NCI-H1694 (cell line): Measurements from ENCODE around the gene TDRD3.
"Not testable (repeated sequence)": the region's sequence is repeated elsewhere in the genome, so short reads cannot be mapped to it uniquely, and the experiment has no call there.

Source experiments
- DNase-seq: peaks from one replicate; lab custom pipeline; 2025; lab: John Stamatoyannopoulos, UW

TDRD3 gene

DNA sequence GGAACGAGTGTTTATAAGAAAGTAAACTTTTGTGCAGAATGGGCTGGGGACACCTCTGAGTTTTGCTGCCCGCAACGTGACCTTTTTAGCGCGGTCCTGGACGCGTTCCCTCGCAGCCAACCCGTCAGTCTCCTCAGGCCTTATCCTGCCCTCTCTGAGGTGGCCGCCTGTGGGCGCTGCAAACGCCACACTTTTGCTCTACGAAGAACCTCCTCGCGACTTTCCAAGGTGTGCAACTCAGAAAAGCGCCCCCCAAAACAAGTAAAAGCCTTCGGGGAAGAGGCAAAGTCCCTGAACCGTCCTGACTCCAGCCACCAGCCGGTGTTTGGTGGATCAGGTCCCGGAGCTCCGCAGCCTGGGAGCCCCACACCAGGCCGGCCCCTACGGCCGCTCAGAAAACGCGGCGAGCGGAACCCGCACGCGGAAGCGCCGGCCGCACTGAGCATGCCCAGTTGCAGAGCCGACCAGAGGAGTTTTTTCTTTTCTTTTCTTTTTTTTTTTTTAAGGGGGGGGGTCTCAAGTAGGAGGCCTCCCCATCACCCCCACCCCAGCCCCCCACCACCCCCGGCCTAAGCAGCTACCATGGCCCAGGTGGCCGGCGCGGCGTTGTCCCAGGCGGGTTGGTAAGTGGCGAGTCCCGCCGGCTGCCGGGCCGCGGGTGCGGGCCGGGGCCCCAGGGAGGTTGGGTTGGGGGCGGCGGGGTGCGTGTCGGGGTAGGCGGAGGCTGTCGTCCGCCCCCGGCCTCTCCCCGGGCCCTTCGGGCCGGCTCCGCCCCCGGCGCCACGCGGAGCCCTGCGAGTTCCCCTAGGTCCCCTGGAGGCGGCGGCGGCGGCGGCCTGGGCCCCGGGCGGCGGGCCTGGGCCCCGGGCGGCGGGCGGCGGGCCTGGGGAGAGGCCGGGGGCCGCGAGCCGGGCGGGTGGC is at the start of gene TDRD3:
Gene TDRD3, plus strand, starts transcription at position 438 of the 921 bp plus-strand sequence. Its CDS starts 145 bp downstream, at position 583.
- DNase-seq = peak; percentile 36

DNA sequence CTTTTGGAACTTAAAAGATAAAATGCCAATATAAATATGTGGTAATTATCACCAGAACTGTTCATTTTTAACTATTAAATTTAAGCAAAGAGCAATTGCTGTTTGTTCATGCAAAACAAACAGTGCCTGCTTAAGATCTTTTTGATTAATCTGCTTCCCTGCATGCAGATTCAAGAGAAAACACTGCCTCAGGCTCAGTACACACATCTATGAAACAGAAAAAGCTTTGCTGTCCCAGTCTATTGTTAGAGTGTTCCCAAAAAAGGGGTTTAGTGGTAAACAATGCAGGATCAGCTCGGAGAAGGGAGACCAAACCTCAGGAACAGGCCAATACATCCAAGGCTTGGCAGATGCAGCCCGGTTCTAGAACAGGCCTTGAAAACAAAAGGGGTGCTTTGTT is 49.3 kb upstream of the TDRD3 start:
- DNase-seq = no peak

DNA sequence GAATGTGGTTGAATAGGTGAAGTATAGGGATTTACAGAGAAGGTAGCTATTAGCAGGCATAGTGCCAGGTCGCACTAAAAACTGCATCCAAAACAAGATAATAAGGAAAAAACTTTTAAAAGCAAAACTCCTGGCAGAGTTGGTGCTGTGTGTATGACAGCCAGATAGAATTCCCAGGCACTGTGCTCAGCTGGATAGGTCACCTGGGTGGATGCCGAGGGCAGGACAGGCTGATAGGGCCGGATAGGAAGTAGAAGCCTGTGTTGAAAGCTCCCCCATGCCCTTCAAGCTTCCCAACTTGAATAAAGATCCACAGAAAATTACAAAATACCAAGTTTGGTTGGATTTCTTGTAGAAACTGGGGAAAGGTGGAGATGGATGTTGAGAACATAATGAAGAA is 48.9 kb upstream of the TDRD3 start:
- no peak for DNase-seq

DNA sequence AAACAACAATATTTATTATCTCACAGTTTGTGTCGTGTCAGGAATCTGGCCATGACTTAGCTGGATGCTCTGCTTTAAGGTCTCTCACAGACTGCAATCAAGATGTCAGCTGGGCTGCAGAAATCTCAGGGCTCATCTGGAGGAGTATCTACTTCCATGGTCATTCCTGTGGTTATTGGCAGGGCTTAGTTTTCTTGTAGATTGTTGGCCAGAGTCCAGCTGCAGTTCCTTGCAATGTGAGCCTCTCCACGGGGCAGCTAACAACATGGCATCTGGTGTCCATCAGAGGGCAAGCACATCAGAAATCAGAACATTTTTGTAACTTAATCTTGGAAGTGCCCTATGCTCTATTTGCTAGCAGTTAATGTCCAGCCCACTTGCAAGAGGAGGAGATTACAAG is 45.7 kb upstream of the TDRD3 start:
- no peak for DNase-seq

DNA sequence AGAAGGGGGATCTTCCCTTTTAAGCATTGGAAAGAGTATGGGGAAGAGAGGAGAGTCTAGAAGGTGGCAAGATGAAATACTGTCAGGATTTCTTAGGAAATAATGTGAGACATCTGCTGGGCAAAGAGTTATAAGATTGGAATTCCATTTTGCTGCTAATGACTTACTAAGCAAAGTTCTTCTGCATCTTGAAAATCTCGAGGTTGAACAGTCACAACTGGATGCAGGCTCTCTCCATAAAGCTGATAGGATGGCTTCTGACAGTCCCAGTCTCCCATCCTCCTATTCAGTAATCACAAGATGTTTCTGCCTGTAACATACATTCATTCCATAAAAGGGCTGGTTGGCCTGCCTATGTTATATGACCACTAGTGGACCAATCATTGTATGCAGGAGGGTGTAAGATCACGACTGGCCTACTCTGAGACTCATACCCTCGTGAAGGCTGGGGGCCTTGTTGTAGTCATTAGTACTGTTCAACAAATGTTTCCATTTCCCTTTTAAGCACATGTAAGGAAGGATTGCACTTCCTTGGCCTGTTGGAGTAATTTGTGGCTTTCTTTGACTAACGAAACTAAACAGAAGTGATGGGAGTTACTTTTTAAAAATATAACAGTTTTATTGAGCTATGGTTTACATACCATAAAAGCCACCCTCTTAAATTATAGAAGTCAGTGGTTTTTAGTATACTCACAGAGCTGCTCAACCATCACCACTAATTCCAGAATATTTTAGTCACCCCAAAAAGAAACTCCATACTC is 45.0 kb upstream of the TDRD3 start:
- no peak for DNase-seq

DNA sequence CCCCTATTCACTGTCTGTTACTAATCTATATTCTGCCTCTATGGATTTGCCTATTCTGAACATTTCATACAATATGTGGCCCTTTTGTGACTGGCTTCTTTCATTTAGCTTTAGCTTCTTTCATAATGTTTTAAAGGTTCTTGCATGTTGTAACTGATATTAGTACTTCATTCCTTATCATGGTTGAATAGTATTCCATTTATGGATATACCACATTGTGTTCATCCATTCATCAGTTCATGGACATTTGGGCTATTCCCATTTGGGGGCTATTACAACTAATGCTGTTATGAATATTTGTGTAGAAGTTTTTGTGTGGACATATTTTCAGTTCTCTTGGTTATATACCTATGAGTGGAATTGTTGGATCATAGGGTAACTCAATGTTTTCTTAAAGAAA is 44.4 kb upstream of the TDRD3 start:
- DNase-seq = no peak

DNA sequence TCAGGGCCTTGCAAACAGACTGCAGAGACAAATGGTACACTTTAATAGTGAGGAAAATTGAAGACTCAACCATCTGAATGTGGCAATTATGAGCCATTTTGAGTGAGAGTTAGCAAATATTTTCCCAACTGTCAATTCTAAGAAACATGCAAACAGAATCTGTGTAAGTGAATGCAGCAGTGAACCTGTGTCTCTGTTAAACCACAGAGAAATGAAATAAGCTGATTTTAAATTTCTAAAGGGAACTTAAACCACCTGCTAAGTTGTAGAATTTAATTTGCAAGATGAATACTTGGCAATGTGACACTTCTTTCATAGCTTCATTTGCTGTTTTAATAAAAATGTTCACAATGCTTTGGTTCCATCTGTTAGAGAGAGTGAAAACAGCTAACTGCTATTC is 42.0 kb upstream of the TDRD3 start:
- no peak for DNase-seq

DNA sequence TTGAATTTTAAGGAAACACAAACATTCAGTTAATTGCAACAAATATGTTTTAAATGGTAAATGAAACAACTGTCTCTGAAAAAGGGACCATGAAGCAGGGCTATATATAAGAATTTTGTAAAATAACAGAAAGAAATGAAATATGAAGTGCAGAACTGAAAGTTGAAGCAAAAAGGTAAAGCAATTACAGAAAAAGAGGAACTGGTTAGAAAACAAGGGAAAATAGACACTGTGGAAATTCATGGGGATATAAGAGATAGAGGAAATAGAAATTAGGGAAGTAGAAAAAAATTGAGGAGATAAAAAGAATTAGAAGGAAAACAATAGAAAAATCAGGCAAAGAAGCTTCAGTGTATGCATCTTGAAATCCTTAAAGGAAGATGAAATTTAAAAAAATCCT is 40.0 kb upstream of the TDRD3 start:
- no peak for DNase-seq

DNA sequence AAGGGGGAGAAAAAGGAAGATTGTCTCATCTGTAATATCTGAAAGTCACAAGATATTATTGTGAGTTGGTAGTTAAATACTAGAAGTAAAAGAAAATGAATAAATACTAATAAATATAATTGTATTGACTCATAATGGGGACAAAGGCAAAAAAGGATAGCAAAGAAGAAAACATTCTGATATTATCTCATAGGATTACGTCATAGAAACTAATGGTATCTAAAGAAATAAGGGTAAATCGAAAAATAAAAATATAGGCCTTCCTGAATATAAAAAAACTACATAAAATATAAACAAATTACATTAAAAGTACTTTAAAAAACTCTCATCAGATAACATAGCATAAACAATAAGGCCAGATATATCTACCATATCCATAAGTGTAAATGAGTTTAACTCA is 38.6 kb upstream of the TDRD3 start:
- DNase-seq = no peak

DNA sequence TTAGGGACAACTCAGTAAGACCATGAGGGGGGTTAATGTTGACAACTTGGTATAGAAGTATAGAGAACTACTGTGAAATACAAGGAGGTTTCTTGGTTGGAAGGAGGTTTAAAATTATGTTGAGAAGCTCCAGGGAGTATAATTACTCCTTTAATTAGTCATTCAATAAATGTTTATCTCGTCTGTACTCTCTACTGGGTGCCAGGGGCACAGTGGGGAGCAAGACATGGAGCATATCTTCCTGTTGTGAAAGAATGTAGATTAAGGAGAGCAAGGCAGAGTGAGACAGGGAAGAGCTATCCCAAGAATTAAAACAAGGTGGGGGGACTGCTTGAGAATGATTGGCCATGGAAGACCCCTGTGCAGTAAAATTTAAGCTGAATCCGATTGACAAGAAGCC is 33.7 kb upstream of the TDRD3 start:
- DNase-seq = no peak

DNA sequence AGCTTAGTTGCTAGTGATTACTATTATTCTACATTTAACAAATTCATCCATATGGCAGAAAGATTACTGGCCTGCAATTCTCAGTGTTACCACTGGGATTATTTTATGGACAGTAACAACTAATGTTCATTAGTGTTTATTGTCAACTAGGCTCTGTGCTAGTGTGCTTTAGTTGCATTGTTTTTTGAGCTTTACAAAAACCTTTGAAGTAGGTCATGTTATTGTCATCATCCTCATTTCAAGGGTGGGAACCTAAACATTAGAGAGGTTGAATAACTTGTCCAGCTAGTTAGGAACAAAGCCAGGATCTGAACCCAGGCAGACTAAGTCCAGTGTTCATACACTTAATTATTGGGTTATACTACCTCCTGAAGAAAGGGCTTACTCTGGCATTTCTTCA is 27.8 kb upstream of the TDRD3 start:
- no peak for DNase-seq

DNA sequence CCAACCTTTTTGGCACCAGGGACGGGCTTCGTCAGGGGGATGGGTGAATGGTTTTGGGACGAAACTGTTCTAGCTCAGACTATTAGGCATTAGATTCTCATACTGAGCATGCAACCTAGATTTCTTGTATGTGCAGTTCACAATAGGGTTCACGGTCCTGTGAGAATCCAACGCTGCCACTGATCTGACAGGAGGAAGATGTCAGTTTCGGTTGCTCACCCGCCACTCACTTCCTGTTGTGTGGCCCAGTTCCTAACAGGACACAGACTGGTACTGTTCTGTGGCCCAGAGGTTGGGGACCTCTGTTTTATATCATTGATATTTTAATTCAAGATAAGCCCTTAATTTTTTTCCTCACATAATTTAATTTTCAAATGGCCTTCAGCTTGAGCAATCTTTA is 26.7 kb upstream of the TDRD3 start:
- no peak for DNase-seq

DNA sequence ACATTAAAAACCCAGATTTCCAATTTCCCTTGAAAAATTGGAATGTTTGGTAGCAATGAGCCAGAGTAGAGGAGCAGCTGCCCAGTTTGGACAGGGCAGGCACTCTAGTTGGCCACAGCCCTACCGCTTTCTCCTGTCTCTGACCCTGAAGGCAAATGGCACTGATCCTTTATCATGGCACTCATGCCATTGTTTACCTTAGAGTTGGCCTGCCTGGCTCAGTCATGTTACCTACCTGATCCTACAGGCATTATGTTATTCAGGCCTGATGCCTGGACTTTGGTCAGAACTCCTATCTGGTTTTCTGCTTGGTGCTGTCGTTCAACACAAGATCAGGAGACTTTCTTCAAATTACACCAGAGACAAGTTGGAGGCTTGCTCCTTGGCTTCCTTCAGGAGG is 24.9 kb upstream of the TDRD3 start:
- DNase-seq = no peak

DNA sequence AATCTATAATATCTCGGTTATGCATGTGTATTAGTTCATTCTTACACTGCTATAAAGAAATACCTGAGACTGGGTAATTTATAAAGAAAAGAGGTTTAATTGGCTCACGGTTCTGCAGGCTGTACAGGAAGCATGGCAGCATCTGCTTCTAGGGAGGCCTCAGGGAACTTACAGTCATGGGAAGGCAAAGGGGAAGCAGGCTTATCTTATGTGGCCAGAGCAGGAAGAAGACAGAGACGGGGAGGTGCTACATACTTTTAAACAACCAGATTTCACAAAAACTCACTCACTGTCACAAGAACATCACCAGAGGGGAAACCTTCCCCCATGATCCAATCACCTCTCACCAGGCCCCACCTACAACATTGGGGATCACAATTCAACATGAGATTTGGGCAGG is 17.7 kb upstream of the TDRD3 start:
- DNase-seq = not testable (repeated sequence)

DNA sequence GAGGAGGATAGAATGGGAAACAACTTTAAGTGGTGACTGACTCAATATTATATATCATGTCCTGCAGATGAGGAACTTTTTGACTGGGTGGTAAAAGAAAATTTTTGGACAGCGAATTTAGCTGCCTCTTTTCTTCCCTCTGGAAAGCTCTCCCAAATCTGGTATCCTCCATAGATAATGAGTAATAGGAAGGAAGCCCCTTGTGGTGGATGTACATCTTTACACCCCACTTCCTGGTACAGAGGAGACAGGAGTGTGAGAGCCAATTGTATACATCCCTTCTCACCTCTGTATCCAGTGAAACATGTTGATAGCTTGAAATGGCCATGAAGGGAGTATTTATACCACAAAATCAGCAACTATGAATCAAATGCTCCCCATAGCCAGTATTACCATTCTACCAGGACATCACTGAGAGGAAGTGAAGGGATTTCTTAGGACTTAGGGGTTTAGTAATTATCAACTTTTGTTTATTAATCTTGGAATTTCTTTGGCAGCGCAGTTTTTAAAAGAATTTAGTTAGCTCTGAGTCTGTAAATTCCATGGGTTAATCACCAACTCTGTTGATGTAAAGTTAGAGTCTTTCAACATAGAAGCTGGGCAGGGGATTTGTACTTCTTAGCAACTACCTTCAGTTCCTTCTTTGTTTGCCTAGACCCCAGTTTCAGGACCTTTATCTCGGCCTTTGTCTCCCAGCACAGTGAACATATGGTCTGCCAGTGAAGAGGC is 17.0 kb upstream of the TDRD3 start:
- no peak for DNase-seq

DNA sequence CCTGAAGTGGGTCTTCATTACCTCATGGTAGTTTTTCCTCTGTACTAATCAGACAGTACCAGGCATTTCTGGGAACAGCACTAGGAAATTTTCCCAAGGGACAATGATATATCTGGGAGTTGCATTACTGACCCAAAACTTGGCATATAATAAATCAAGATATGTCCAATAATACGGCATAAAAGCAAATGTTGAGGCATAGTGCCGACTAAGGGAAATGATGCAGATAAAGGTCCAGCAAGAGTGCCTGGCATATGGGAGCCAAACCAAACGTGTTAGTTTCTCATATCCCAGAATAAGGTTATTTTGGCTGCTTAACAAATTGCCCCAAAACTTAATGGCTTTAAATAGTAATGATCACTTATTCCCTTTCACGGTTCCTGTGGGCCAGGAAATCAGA is 12.1 kb upstream of the TDRD3 start:
- no peak for DNase-seq

DNA sequence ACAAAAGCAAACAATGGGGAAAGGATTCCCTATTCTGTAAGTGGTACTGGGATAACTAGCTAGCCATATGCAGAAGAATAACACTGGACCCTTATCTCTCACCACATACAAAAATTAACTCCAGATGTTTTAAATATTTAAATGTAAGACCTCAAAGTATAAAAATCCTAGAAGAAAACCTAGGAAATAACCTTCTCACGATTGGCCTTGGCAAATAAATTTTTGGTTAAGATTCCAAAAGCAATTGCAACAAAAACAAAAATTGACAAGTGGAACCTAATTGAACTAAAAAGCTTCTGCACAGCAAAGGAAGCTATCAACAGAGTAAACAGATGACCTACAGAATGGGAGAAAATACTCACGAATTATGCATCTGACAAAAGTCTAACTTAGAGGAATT is 10.8 kb upstream of the TDRD3 start:
- DNase-seq = no peak

DNA sequence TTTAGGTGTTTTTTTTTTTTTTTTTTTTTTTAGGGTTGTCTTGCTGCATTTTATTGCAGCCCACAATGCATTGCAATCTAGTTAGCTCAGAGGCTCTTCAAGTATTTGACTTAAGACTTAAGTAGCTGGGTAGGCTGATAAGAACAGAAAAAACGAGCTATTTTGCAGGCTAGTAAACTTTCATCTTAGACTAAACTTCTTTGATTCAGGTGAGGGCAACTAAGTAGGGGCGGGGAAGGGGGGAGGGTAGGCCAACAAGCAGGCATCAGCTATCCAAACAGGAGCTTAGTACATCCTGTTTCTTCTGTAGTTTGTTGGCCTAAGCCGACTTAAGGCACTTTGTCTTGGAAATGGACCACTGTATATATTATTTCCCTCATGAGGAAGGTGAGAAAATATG is 4.9 kb upstream of the TDRD3 start:
- DNase-seq = no peak

DNA sequence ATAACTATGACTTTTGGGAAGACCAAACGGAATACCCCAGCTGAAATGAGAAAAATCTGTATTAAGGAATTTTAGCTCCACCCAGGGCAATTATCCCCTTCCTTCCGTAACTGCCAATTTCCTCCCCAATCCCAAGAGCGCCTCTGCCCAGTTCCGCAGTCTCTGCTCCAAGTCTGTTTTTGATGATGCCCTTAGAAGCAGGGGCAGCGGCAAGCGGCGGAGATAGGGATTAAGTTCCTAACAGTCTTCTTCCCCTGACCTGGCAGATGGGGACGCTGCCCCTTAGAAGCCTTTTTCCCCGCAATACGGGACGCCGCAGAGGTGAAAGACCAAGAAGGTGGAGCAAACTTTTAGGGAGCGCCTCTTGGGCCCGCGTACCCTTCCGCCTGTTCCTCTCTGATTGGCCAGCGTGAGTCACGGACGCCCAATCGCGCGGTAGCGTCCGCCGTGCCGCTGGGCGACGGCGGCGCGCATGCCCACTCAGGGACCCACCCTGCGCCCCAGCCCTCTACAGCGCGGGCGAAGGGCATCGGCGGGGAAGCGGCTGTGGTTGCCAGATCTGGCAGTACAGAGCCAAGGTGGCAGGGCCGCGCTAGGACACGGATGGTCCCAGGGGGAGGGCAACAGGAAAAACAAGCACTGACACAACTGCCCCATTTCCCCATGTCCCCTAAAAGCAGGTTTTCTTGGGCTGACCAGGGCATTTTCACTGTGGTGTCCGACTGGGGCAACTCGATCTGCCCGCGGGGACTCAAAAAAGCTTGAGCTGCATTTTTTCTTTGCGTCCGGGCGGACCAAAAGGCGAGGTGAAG is 843 bp upstream of the TDRD3 start:
- peak; percentile 71 for DNase-seq

DNA sequence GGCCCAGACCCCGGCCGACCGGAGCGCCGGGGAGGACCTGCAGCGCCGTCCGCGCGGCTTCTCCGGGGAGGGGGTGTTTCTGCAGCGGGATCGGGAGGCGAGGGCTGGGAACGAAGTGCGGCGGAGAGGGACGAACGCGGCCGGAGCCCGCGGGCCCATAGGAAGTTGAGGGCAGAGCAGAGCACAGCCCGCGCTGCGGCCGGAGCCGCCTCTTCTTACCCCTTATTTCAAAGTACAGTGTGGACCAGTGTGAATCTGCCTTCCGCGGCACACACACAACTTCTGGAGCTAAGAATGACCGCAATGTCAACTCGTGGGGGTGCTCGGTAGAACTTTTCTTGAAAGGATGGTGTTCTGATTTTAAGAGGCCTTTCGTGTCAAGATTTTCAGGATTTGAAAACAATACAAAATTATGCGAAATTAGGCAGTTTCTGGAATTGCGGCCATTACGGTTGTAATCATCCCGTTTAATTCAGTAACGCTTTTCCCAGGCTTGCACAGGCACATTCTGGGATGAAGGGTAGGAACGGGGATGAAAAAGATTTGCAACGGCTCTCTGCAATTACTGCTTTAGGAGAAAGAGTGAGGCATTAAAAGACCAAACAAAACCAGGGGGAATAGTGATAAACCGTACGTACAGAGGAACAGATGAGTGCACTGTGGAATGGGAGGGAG is 821 bp downstream of the TDRD3 start:
- peak; percentile 3 for DNase-seq

DNA sequence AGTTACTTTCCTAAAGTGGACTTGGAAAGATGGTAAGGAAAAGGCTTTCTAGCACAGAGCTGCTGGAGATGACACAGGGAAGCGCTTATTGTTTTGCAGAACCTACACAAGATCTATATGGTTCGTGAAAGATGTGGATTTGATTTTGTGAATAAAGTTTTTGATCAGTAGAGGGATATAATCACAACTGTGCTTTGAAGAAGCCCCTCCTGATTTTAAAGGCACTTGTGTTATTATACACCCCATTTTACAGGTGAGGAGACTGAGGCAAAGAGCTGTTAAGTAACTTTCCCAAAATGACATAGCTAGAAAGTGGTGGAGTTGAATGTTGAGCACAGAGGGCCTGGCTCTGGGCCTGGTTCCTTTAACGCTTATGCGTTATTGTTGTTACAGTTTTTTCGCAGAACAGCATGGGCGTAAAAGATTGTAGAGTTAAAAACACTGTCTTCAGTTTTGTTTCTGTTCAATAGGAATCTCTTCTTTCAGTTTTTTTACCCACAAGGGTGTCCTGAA is 1.4 kb downstream of the TDRD3 start:
- no peak for DNase-seq
